ENCODE data around the gene MAP2K6.

MAP2K6 gene

DNA sequence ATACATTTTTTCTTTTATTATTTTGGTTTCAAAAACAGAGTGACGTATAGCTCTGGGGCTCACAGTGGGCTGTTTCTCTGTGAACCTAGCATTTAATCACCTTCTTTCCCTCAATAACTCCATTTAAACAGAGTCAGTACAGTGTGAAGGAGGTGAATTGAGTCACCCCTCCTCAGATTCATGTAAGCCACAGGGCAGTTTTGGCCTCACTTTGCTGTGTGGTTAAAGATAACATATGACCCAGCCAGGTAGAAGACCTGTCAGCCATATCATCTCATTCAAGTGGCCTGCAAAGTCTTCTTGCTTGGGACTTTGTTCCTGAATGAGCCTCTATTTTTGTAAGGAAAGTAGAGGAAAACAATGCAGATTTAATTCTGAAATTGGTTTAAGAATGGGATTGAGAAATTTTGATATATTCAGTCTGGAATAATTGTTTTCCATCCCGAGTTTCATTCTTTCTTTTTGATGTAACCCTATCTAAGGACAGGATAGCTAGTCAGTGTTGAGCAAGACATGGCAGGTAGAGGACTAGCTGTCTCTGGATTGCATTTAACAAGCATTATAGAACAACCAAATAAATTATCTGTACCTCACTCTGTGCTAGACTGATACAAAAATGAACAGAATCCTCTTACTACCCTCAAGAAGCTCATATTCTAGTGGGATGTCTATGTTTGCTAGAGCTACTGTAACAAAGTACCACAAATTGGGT is 13.1 kb downstream of the MAP2K6 start:
- DNase-seq (ENCODE audit: low spot score) = no peak

DNA sequence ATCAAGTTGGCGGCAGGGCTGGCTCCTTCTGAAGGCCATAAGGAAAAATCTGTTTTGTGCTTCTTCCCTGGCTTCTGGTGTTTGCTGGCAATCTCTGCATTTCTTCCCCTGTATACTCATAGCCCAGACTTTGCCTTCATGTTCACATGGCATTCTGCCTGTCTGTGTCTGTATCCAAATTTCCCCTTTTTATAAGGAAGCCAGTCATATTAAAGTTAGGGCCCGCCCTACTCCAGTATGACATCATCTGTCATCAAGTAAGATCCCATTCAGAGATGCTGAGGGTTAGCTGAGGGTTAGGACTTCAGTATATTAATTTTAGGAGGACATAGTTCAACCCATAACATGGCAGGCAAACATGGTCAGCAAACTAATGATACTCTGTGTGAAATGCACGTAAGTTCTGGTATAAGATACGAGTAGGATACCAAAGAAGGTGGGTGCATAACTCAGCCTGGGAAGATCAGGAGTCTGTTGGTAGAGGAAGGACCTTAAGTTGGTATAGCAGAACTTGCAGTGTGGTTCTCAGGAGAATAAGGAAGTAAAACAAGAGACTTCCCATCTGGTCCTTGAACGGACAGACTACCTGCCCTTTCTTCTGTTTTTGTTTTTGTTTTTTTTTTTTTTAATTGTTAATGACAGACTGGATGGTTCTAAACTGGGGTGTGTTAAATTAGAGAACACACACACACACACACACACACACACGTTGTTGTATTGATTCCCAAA is 13.9 kb downstream of the MAP2K6 start:
- DNase-seq (ENCODE audit: low spot score) = no peak

DNA sequence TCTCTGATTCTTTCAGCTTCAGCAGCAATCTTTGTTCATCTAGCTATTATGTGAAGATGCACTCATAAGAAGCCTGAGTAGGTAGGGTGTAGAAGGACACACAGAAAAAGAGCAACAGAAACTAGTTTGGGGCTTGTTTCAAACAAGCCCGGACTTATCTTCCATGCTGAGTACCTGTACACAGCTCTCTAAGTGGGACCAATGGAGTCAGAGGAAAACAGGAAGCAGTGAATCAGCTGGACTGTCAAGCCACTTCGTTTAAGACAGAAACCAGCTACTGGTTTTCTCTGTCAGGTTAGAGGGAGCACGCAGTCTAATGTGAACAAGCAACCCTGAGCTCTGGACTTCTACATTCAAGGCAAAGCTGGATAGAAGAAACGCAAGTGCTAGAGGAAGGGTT is 16.0 kb downstream of the MAP2K6 start:
- DNase-seq (ENCODE audit: low spot score) = no peak

DNA sequence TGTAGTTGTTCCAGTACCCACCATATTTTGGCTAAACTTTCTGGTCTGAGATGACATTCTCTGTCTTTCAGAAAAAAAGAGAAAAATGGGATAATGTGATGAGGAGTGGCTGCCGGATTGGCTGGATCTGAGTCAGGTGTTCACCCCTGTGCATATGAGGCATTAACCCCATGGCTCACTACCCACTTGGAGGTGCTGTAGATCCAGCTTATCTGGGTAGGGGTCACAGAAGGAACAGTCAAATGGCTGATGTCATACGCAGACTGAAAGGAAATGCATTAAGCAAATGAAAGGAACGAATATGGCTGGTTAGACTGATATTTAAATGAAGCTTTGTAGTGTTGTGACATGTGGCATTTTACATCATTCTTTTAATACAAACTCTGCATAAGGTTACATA is 17.3 kb downstream of the MAP2K6 start:
- DNase-seq (ENCODE audit: low spot score) = no peak

DNA sequence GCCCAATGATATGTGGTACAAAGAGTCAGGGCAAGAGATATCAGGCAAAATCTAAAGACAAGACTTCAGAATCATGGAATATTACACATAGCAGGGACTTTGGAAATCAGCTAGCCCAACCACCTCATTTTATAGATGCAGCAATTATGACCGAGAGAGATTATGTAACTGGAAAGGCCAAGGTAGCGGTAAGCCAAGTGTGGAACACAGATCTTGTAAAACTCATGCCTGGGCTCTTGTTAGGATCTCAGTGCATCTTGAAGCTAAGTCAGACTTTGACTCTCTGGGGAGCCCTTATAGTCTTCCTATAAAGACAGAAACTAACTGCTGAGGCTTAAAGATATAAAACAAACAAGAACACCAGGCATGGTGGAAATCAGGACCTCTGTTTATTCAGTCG is 18.6 kb downstream of the MAP2K6 start:
- DNase-seq (ENCODE audit: low spot score) = no peak

DNA sequence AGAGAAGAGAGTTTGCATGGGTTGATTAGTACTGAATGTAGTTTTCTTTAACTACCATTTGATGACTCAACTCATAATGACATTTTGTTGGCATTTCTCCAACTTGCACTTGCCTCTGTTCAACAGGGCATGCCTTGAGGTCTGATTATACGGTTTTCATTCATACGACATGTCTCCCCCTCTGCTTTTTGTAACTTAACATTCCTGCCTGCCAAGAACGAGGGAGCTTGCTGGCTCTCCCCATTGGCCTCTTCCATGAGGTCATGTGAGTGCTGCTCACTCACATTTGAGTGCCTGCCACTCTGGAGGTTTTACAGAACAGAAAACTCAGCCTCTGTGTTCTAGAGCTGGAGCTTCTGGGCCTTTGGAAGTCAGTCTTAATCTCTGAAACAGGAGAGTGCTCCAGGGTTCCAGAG is 19.7 kb downstream of the MAP2K6 start:
- no peak for DNase-seq (ENCODE audit: low spot score)

DNA sequence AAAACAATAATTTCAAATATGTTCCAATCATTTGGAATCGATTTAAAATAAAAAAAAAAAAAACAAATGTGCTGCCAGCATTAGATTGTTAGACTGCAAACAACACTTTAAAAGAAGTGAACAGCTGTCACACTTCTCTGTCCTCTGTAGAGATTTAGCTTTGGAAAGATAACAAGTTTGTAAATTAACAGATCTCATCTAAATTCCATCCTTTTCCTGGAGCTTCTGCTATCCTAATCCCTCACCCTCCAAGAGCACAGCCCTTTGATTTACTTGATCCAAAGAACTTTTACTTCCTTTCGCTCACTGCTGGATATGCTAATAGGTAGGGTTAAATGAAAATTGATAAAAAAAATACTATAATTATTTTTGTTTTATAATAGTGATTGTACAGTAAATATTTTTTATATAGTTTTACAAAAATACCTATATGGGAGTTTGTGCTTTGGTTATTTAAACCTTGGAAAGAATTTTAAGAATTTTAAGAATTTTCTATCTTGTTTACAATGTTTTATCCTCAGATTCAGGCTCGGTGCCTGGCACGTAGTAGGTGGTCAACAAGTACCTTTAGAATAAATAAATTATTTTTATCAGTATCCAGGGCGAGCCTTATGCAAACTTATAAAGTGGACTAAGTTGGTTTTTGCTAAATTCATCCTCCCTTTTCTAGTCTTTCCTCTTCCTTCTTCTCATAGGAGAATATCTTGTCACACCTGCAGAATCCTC is 21.6 kb downstream of the MAP2K6 start:
- no peak for DNase-seq (ENCODE audit: low spot score)

DNA sequence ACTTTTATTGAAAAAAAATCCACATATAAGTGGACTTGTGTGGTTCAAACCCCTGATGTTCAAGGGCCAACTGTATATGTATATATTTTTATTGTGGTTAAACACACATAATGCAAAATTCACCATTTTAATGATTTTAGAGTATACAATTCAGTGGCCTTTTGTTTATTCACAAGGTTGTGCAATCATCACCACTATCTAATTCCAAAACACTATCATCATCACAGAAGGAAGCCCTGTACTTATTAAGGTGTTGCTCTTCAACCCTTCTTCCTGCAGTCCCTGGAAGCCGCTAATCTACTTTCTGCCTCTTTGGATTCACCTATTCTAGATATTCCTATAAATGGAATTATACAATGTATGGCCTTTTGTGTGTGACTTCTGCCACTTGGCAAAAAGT is 23.0 kb downstream of the MAP2K6 start:
- DNase-seq (ENCODE audit: low spot score) = no peak

DNA sequence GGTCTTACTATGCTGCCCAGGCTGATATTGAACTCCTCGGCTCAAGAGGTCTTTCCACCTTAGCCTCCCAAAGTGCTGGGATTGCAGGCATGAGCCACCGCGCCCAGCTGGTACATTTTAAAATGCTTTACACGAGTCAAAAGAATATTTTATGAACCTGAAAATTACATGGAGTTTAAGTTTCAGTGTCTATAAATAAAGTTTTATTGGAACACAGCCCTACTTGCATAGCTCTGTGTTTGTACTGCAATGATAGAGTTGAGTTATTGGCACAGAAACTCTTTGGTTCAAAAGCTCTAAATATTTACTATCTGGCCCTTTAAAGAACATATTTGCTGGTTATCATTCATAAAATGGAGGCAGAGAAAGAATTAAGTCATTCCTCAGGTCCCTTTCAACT is 24.3 kb downstream of the MAP2K6 start:
- DNase-seq (ENCODE audit: low spot score) = no peak

DNA sequence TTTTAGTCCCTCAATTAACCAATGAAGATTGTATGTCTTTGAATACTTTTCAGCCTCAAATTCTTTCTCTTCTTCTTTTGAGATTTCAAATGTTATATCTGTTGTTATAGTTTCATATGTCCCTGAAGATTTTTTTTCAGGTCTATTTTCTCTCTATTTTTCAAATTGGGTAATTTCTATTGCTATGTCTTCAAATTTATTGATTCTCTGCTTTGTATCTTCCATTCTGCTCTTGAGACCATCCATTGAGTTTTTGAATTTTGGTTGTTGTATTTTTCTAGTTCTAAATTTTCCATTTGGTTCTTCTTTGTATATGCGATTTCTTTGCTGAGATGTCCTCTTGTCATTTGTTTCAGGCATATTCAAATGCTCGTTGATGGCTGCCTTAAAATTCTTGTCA is 26.7 kb downstream of the MAP2K6 start:
- DNase-seq (ENCODE audit: low spot score) = no peak

DNA sequence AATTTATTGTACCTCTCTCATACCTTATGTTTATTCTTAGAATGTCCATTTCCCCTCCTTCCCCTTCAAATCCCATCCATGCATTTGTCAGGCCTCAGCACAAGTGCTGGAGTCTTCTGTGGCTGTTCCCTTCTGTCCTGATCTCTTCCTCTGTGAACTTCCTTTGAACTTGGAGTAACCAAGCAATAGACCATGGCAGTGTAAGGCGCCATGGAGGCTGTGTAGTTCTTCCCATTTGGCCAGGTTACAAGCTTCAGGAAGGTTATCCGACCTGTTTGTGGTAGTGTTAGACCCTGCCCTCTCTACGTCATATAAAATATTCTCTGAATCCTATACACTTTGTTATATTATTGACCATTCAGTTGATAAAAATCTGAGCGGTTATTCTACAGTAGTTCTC is 28.6 kb downstream of the MAP2K6 start:
- no peak for DNase-seq (ENCODE audit: low spot score)

DNA sequence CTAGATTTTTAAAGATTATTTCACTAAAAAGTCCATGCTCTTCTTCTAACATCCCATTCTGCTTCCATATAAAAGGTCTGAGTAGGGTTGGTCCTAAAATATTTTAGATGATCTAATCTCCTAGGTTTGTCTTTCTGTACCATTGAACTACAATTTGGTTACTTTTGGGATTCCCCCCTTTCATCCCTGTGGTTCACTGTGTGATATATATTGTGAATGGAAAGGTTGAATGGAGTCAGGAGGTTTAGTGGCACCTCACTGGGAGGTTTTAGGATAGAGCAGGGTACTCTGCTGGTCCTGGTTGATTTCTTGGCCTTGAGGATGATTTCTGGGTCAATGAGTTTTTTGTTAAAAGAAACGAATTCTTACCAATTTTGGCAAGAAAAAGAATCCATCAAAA is 29.5 kb downstream of the MAP2K6 start:
- no peak for DNase-seq (ENCODE audit: low spot score)

DNA sequence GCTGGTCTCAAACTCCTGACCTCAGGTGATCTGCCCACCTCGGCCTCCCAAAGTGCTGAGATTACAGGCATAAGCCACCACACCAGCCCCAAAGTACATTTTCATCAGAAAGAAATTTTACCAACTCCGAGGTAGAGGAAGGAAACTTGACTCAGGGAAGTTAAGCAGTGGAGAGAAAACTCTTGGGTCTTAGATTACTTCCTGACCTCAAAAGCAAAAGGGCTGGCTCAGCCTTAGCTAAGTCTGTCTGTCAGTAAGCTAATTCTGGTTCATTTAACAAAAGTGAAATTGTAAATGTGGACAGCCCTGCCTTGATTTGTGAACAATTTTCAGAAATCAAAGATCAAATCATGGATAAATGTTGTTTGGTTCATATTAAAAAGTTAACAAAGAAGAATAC is 30.6 kb downstream of the MAP2K6 start:
- no peak for DNase-seq (ENCODE audit: low spot score)

DNA sequence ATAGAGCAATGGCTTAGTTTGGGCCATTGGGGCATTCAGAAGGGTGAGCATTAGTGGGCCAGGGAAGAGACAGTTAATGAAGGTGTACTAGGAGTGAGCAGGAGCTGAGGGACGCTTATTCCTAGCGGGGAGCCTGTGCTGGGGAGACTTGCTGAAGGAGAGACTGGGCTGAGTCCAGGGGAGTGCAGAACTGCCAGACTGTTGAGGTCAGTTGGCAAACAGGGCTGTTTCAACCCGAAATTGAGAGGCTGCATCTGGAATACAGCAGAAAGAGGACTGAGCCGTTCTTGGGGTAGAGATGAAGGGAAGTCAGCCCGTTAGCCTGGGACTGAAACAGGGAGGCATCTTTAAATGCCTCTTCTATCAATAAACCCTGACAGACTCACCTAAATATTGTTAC is 33.2 kb downstream of the MAP2K6 start:
- no peak for DNase-seq (ENCODE audit: low spot score)

DNA sequence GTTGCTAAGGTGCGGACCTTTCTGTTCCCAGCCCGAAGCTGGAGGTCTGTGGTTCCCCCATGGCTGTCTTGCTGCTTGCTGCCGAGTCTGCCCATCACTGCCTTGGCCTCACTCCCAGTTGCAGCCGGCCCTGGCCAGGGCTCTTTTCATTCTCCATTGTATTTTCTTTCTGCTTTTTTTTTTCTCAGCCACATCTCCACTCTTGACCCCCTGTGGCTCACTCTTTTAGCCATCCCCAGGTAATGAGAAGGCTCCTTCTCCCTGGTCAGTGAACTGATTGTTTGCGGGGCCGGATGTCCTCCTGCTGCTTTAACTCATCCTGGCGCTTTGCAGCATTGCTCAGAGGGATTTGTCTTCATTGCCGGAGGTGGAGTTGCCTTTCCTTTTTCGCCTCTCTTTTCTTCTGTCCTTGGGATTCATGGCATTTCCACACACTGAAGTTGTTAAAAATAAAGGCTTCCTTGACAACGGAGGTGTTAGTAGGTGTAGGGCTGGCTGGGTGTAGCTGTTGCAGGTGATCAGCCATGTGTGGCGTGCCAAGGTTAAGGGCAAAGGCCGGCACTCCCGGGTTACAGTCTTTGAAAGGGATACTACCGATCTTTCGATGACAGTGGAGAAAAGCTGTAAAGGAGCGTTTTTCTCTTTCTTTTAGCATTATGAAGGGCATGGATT is 34.1 kb downstream of the MAP2K6 start:
- DNase-seq (ENCODE audit: low spot score) = no peak

DNA sequence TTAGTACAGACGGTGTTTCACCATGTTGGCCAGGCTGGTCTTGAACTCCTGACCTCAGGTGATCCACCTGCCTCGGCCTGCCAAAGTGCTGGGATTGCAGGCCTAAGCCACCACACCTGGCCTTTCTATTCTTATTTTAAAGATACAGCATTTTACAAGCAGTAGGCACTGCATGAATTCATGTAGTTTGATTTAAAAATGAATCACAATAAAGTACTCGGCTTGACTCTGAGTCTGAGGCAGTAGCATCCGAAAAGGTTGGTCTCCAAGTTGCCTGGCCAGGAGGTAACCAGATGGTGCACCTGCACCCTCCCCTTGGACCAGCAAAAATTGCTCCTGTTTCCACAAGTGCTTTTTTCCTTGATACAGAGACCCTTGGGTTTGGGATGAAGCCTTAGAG is 35.6 kb downstream of the MAP2K6 start:
- no peak for DNase-seq (ENCODE audit: low spot score)

DNA sequence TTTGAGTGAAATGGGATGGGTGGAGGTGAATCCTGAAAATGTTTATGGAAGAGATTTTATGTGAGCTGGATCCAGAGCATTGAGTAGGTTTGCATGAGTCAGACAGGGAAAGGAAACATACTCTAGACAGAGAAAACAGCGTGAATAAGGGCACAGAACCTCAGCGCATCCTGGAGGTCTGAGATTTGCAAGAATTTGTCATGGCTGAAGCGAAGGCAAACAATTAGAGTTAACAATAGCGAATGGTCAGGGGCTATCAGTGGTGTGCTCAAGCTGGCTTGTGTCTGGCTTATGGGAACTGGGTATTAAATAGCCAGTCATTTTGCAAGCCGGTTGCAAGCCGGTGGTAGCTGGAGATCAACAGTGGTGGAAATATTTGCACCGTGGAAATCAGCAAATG is 36.4 kb downstream of the MAP2K6 start:
- no peak for DNase-seq (ENCODE audit: low spot score)

DNA sequence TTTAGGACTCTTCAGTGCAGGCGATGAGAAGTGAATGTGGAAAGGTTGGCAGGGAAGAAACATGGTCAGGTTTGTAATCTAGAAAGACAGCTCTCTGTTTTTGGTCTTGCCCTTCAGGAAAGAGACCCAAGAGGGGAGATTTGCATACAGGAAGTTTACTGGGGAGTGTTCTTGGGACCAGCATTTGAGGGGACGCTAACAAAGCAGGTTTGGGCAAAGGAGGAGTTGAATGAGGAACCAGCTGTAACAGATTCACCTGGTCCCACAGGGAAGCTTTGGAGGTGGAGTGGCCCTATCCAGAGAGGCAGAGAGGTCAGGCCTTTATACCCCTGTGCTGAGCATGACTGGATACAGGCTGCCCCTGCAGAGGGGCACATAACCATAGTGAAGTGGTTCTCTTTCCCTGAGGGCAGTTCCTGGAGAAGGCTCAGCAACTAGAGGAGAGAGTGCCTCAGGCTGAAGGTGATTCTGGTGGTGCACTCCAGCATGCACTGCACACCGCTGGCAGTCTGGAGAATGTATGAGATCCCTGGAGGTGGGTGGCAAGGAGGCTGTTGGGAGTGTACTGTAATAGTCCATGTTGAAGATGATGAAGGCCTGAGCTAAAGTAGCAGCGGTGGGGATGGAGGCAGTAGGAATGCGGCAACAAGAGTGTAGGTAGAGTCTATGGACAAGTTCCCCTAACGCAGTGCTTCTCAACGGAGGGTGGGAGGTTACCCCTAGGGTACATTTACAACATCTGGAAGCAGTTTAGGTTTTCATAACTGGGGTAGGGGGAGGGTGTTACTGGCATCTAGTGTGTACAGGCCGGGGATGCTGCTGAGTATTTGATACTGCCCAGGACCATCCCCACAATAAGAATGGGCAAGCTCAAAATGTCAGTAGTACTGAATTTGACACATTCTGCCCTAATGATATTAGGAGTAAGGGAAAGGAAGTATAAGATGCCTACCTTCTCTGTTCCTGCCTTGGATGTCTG is 37.2 kb downstream of the MAP2K6 start:
- DNase-seq (ENCODE audit: low spot score) = peak; percentile 2

DNA sequence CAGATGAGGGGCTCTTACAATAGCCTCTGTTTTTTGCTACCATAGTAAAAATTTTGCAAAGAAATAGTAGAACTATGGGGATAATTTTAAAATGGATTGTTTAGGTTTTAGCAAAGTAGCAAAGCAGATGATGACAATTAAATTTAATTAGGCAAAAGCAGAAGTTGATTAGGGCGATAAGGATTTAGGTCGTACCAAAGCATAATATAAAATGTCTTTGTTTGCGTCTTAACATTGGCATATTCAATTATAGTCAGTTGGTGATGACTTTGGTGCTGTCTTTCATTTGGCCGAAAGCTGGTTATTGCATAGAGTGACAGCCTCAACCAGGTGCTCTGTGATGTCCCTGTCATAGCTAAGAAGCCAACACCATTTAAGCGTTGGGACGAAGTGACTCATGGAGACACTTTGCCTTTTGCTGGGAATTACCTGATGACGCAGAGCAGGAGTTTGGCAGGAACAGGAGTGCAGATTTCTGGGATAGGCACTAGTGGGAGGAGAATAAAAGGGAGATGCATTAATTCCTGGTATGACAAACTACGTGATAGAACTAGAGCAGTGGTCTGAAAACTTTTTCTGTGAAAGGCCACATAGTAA is 38.3 kb downstream of the MAP2K6 start:
- DNase-seq (ENCODE audit: low spot score) = no peak

DNA sequence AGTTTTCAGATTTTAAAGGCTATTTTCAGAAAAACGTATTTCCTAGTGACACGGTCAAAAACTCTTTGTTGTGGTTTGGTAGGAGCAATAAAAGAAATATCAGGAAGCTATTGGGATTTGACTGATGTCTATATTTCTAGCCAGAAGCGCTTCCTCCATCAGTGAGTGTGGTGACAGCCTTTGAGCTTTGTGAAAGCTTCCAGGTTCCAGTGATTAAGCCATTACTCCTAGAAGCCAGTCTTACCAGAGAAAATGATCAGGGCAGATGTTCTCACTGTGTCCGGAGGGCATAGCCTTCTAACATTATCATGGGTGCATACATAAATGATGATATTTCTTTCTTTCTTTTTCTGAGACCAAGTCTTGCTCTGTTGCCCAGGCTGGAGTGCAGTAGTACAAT is 39.6 kb downstream of the MAP2K6 start:
- no peak for DNase-seq (ENCODE audit: low spot score)

DNA sequence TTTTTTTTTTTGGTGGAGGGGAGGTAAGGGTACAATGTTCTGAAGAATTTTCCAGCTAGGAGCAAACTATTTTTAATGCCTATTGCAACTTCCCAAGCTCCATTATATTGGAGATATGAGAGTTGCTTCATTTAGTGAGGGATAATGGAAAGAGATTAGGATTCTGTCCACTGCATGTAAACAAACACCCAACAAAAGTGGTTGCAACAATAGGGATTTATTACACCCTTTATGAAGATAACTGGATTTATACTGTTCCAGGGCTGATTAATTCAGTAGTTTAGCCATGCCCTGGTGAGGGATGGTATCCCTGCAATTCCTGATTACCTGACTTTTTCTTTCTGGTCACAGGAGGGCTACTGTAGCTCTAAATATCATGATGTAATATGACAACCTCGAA is 40.5 kb downstream of the MAP2K6 start:
- DNase-seq (ENCODE audit: low spot score) = no peak
